DND-41 (cell line): ENCODE data around the gene OR1L8.

Experiments
- CTCF ChIP-seq: IDR thresholded peaks from 2 replicates; pipeline ENCODE4 v1.5.1; 2012; ENCODE audit warnings: borderline replicate concordance, low read length, moderate library complexity, mild to moderate bottlenecking; ENCODE audit not compliant: poor library complexity, severe bottlenecking; ENCODE audit errors: extremely low read depth
- EZH2 ChIP-seq: IDR thresholded peaks from 3 replicates; pipeline ENCODE4 v1.6.1; 2012; ENCODE audit warnings: borderline replicate concordance, low read depth, mild to moderate bottlenecking, moderate library complexity, low read length, inconsistent platforms; ENCODE audit not compliant: severe bottlenecking

GRCh38 chr9:122538757-122539156 is 44.4 kb downstream of the OR1L8 start:
- no peak for TF ChIP-seq CTCF
- no peak for TF ChIP-seq EZH2
